Thoracic aorta (tissue), 2 donors: ENCODE data around the gene TMEM54. TPM values are rescaled to one million over a fixed set of nuclear protein-coding genes. Genes with fewer than 3 reads are reported as not detected.

Source experiments
- ATAC-seq: fragments of 150-250 bp; one replicate; pipeline ENCODE4 v1.8.0; 2017; ENCODE audit warnings: low read depth; ENCODE audit not compliant: insufficient number of reproducible peaks, low FRiP score
- DNase-seq: peaks from one replicate; pipeline ENCODE4 v3.0.0-alpha.2; 2020; ENCODE audit warnings: low spot score
- H3K27ac ChIP-seq, 2 donors: fragments of 200-600 bp; sonication (generic); 1 replicate in 1 of 2; 2 replicates in 1 of 2; pipeline ENCODE4 v1.5.1; 2016; ENCODE audit warnings: mild to moderate bottlenecking in 2 of 2, moderate library complexity in 2 of 2
- H3K27me3 ChIP-seq: fragments of 200-600 bp; sonication (generic); replicated peaks from 2 replicates; pipeline ENCODE4 v1.6.0; 2016; ENCODE audit warnings: mild to moderate bottlenecking; ENCODE audit not compliant: insufficient read depth
- H3K36me3 ChIP-seq: fragments of 200-600 bp; sonication (generic); one replicate; pipeline ENCODE4 v1.5.1; 2016
- H3K4me1 ChIP-seq, 2 donors: fragments of 200-600 bp; sonication (generic); 1 replicate in 1 of 2; 2 replicates in 1 of 2; pipeline versions ENCODE4 v1.5.1 to v1.6.0; 2016; ENCODE audit warnings: low read depth in 2 of 2, mild to moderate bottlenecking in 1 of 2; ENCODE audit not compliant: control insufficient read depth in 1 of 2
- H3K4me3 ChIP-seq: fragments of 200-600 bp; sonication (generic); 2 replicates; pipeline ENCODE4 v1.5.1; 2016; ENCODE audit warnings: mild to moderate bottlenecking
- H3K9me3 ChIP-seq: fragments of 200-600 bp; sonication (generic); 2 replicates; pipeline ENCODE4 v1.5.1; 2016
- total RNA-seq, 2 donors: library from RNA; depleted of rRNA; stranded (reverse); fragments of >200 nt; gene quantifications; one replicate each; pipeline versions ENCODE4 v1.1.0 to v1.2.3, GENCODE V29; 2016
- TF ChIP-seq, protein P1 (sequence below): fragments of 200-600 bp; sonication (generic); IDR thresholded peaks from one replicate; pipeline ENCODE4 v1.5.1; 2019; ENCODE audit warnings: antibody characterized with exemption

The TMEM54 gene
- total RNA-seq, 2 donors from 2014 or later = 28.1 to 56.6 TPM

DNA sequence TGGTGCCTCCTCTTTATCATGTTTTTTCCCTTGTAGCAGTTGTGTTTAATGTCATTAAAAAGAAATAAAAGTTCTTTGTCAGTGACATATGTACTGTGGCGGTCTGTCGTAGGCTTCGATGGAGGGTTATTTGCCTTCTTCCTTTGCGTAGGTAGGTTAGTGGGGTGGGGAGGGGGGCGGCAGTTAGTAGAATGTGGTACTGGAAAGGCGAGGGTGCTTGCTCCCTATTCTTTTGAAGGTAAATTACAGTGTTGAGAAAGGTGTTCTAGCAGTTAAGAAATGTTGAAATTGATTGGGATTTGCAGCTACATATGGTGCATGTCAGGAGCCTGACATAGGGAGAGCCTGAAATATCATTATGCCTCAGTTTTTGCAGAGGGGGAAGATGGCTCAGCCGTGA lies 42.4 kb downstream of the TMEM54 start:
- DNase-seq (no peak), ATAC-seq (no peak)
- H3K36me3 ChIP-seq = peaks cover 24% of the 10 kb centered on the region

DNA sequence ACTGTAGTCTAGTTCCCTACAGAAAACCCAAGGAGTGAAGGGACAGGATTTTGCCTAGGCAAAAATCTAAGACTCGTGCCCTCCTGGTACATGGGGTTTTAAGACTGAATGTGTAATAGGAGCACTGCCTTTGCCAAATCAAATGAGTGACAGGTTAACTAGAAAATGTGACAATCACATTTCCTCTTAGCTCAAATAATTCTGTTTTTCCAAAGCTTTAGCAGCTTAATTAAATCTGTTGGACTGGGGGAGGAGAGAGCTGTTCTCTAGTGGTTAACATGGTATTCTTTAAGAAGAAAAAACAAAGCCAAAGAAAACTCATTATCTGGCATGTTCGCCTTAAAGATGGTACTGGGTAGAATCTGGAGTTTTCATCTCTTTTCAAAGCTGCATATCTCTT lies 43.1 kb downstream of the TMEM54 start:
- ATAC-seq = no peak
- Histone ChIP-seq H3K27me3 (no peaks in the 10 kb centered on the region), H3K9me3 (no peaks in the 10 kb centered on the region), H3K4me3 (no peak overlapping the region), H3K27ac (no peak overlapping the region), H3K4me1 (peaks cover 17 to 41% of the 10 kb centered on the region in 2 donors), H3K36me3 (peaks cover 24% of the 10 kb centered on the region)
- no peak for DNase-seq
- TF ChIP-seq, protein P1, sequence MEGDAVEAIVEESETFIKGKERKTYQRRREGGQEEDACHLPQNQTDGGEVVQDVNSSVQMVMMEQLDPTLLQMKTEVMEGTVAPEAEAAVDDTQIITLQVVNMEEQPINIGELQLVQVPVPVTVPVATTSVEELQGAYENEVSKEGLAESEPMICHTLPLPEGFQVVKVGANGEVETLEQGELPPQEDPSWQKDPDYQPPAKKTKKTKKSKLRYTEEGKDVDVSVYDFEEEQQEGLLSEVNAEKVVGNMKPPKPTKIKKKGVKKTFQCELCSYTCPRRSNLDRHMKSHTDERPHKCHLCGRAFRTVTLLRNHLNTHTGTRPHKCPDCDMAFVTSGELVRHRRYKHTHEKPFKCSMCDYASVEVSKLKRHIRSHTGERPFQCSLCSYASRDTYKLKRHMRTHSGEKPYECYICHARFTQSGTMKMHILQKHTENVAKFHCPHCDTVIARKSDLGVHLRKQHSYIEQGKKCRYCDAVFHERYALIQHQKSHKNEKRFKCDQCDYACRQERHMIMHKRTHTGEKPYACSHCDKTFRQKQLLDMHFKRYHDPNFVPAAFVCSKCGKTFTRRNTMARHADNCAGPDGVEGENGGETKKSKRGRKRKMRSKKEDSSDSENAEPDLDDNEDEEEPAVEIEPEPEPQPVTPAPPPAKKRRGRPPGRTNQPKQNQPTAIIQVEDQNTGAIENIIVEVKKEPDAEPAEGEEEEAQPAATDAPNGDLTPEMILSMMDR = no peak

More for the DNA sequence above, 42.4 kb downstream of the TMEM54 start:
- TF ChIP-seq, protein P1 = no peak
- Histone ChIP-seq H3K27me3 (no peaks in the 10 kb centered on the region), H3K4me3 (no peak overlapping the region), H3K27ac (no peak overlapping the region), H3K9me3 (no peaks in the 10 kb centered on the region), H3K4me1 (peaks cover 24 to 48% of the 10 kb centered on the region in 2 donors)

DNA sequence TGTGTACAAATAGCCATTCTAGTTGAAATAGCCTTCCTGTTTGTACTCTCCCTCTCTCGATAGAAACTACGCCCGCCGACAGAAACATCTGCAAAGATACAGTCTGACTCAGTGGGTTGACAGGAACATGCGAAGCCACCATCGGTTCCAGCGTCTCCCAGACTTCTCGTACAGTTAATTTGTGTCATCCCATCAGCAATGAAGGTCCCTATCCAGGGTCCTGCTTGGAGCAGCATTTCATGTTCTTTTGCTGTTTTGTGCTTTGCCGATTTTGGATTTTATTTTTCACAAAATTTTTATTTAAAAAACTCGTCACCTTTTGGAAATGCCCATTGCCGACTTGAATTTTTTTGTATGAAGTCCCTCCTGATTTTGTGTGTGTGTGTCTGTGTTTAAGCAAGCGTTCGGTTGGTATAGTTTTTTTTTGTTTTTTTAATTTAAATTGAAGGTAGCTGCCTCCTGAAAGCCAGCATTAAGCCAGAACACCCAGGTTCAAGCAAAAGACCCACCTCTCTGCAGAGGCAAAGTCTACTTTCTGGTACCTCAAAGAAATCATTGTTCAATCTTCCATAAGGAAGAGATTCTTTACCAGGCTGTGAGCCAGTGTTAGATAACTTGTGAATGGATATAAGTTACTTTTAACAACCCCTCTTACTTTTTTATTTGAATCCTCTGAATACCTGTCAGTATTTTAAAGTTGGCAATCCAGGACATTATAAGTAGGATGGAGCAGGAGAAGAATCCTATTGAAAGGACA lies 45.1 kb downstream of the TMEM54 start:
- no peak overlapping the region for H3K4me3 ChIP-seq
- TF ChIP-seq, protein P1 = no peak
- peaks cover 24% of the 10 kb centered on the region for H3K36me3 ChIP-seq
- H3K27ac ChIP-seq = no peak overlapping the region
- H3K9me3 ChIP-seq = no peaks in the 10 kb centered on the region
- ATAC-seq (no peak), DNase-seq (no peak)
- peaks cover 4 to 20% of the 10 kb centered on the region in 2 donors for H3K4me1 ChIP-seq
- no peaks in the 10 kb centered on the region for H3K27me3 ChIP-seq

DNA sequence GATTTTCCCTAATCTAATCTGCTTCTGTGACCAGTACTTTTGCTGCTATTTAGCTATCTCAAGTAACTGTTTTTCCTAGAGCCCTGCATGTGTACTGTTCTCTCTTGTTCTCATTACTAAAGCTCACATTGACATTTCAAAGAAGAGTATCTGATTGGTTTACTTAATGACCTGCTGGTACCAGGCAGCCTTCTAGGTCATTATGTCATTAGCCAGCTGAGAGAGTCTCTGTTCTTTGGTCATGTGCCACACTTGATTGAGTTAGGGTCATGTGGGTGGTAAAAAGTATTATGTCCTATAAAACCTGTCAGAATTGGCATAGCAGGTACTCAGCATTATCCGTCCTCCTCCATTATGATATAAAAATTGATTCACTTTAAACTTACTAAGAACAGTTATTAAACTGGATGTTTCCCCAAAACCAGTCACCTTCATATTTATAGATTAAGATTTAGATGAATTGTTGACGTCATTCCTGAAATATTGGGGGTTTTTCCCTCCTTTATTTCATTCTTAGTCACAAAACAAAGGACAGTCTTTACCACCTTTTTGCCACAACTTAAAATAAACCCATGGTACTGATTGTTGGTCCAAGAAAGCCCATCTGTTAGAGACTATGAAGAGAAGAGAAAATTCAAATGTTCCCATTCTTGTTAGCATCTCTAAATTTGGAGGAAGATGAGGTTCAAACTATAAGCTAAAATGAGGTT lies 52.7 kb downstream of the TMEM54 start:
- Histone ChIP-seq H3K27ac (no peak overlapping the region), H3K4me3 (no peak overlapping the region), H3K4me1 (no peaks in the 10 kb centered on the region), H3K27me3 (no peaks in the 10 kb centered on the region), H3K9me3 (no peaks in the 10 kb centered on the region), H3K36me3 (peaks cover 17% of the 10 kb centered on the region)
- TF ChIP-seq, protein P1 = no peak
- no peak for DNase-seq
- ATAC-seq = no peak

Other genes with a start within 250 kb of the TMEM54 start
- 100 to 1,000 TPM in 1 of 2 donors, 10 to 100 TPM in 1; 71.5 to 119 TPM for gene SYNC, start 198.6 kb downstream of the TMEM54 start, total RNA-seq
- 10 to 100 TPM; 62.5 to 74.9 TPM for gene YARS1, start 84.0 kb downstream of the TMEM54 start, total RNA-seq
- gene S100PBP, start 83.7 kb downstream of the TMEM54 start, total RNA-seq = 10 to 100 TPM; 44.3 to 46.1 TPM
- 10 to 100 TPM in 1 of 2 donors, 1 to 10 TPM in 1; 6.2 to 18.8 TPM for gene FNDC5, start 30.5 kb downstream of the TMEM54 start, total RNA-seq
- not detected for gene HPCA, start 14.9 kb downstream of the TMEM54 start, total RNA-seq
- 10 to 100 TPM; 21.9 to 37.2 TPM for gene RNF19B, start 63.4 kb upstream of the TMEM54 start, total RNA-seq
- gene AK2, start 135.5 kb upstream of the TMEM54 start, total RNA-seq = 100 to 1,000 TPM; 106 to 253 TPM
- gene AZIN2, start 179.8 kb upstream of the TMEM54 start, total RNA-seq = 1 to 10 TPM; 5.6 to 6.2 TPM